ENCODE data around the gene CPNE9. TPM values are rescaled to one million over a fixed set of nuclear protein-coding genes. Genes with fewer than 3 reads are reported as not detected.
A peak's percentile ranks its signal among the peaks of the same experiment; 100 is the strongest.

Gene CPNE9
- total RNA-seq, 1 donor from 2014 or later, result 54.6 TPM

DNA sequence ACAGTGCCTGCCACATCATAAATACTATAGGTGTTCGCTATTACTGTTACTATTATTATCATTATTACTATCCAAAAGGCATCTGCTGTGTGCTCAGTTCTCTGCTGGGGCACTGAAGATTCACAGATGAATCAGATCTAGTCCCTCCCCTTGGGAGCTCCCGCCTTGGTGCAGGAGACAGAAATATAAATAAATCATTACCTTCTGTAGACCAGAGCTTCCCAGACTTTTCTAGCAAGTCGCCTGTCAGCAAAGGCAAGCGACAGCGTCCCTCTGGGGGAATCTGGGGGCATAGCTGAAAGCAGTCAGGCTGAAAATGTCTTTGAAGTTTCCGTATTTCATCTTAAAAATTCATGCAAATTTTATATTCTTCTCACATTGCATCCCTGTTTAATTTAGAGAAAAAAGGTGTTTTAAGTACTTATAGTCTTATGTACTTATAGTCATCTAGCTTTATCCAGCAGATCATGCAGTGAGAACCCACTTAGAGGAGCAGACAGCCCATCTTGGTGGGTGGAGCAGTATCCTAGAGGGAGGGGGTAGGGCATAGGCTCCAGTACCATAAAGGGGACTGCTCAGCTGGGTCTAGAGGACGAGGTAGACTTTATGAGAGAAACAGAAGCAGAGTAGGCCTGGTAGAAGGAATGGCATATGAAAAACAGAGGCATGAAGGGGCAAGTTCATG lies 17.5 kb downstream of the CPNE9 start:
- peaks cover 14% of the 10 kb centered on the region for H3K4me1 Mint-ChIP-seq (ENCODE audit: low read depth, unreplicated experiment)
- H3K36me3 Mint-ChIP-seq (ENCODE audit: unreplicated experiment), result peaks cover 10% of the 10 kb centered on the region
- H3K27me3 Mint-ChIP-seq (ENCODE audit: unreplicated experiment), result no peaks in the 10 kb centered on the region
- TF ChIP-seq, protein P1, sequence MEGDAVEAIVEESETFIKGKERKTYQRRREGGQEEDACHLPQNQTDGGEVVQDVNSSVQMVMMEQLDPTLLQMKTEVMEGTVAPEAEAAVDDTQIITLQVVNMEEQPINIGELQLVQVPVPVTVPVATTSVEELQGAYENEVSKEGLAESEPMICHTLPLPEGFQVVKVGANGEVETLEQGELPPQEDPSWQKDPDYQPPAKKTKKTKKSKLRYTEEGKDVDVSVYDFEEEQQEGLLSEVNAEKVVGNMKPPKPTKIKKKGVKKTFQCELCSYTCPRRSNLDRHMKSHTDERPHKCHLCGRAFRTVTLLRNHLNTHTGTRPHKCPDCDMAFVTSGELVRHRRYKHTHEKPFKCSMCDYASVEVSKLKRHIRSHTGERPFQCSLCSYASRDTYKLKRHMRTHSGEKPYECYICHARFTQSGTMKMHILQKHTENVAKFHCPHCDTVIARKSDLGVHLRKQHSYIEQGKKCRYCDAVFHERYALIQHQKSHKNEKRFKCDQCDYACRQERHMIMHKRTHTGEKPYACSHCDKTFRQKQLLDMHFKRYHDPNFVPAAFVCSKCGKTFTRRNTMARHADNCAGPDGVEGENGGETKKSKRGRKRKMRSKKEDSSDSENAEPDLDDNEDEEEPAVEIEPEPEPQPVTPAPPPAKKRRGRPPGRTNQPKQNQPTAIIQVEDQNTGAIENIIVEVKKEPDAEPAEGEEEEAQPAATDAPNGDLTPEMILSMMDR (IDR thresholded peaks at IDR 0.05; ENCODE audit: partially characterized antibody, unreplicated experiment), result no peak
- DNase-seq, result peak; percentile 64
- H3K9me3 Mint-ChIP-seq (ENCODE audit: unreplicated experiment), result peaks cover 1% of the 10 kb centered on the region
- peak overlapping the region; percentile 30 for H3K4me3 Mint-ChIP-seq (ENCODE audit: unreplicated experiment)
- peak overlapping the region; percentile 89 for H3K27ac Mint-ChIP-seq (ENCODE audit: unreplicated experiment)

DNA sequence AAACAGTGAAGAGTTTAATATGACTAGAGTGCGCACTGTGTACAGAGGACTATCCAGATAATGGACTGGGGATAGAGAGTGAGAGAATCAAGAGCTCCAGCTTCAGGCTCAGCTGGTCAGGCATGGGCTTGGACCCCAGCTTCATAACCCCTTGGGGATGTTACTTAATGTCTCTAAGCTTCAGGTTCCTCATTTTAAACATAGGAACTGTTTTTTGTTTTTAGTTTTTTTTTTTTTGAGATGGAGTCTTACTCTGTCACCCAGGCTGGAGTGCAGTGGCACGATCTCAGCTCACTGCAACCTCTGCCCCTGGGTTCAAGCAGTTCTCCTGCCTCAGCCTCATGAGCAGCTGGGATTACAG lies 18.0 kb downstream of the CPNE9 start:
- Mint-ChIP-seq H3K36me3 (ENCODE audit: unreplicated experiment) (peaks cover 10% of the 10 kb centered on the region), H3K9me3 (ENCODE audit: unreplicated experiment) (peaks cover 1% of the 10 kb centered on the region), H3K27ac (ENCODE audit: unreplicated experiment) (peak overlapping the region; percentile 89), H3K4me3 (ENCODE audit: unreplicated experiment) (peak overlapping the region; percentile 30), H3K27me3 (ENCODE audit: unreplicated experiment) (no peaks in the 10 kb centered on the region), H3K4me1 (ENCODE audit: low read depth, unreplicated experiment) (peaks cover 14% of the 10 kb centered on the region)
- no peak for DNase-seq
- TF ChIP-seq, protein P1 (IDR thresholded peaks at IDR 0.05; ENCODE audit: partially characterized antibody, unreplicated experiment), result no peak

DNA sequence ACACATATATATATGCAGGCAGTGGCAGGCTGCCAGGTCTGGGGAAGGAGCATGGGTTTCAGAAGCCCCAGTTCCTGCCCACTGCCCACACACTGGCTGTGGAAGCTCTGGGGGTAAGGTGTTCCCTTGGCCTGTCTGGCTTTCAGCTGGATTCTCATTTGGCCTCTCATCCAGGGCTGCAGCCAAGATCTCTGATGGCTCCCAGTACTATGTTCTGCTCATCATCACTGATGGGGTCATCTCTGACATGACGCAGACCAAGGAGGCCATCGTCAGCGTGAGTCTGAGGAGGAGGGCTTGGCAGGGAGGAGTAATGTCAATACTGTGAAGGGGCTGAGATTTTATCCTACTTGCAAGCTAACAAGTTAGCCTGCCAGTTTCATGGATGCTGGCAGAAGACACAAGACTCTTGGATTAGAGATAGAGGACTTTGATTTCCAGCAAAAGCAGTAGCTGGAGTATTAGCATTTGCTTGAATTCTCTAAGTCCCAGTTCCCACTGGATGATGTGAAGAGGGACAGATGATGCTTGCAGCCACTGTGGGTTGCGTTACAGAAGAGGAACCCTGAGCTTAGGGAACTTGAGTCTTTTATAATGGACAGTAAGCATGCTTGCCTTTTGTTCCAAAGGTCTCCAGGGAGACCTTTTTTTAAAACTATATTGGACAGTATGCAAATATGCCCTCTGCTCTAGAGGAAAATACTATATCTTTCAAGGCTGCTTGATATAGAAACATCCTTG lies 22.3 kb downstream of the CPNE9 start:
- peaks cover 4% of the 10 kb centered on the region for H3K27me3 Mint-ChIP-seq (ENCODE audit: unreplicated experiment)
- no peaks in the 10 kb centered on the region for H3K36me3 Mint-ChIP-seq (ENCODE audit: unreplicated experiment)
- H3K4me1 Mint-ChIP-seq (ENCODE audit: low read depth, unreplicated experiment), result peaks cover 9% of the 10 kb centered on the region

DNA sequence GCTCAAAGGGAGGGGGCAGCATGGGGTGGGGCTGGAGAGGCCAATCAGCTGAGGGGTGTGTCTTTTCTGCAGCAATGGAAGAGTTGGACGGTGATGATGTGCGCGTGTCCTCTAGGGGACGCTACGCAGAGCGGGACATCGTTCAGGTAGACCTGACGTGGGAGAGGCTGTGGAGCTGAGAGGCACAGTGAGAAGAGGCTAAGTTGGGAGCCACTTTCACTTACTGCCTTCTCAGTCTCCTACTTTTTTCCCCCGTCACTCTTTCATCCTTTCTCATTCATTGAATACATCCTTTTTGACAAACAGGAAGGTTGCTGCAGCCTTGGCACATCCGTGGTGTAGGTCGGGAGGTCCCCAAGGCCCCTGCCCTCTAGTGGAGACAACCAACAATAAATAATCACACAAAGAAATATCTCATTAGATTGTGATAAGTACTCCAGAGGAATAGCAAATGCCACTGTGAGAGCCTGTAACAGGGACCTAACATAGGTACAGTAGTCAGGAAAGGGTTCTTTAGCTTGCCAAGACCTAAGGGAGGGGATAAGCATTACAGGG lies 23.5 kb downstream of the CPNE9 start:
- no peaks in the 10 kb centered on the region for H3K36me3 Mint-ChIP-seq (ENCODE audit: unreplicated experiment)
- TF ChIP-seq, protein P1 (IDR thresholded peaks at IDR 0.05; ENCODE audit: partially characterized antibody, unreplicated experiment), result peak; percentile 65
- peaks cover 3% of the 10 kb centered on the region for H3K4me1 Mint-ChIP-seq (ENCODE audit: low read depth, unreplicated experiment)
- no peak overlapping the region for H3K4me3 Mint-ChIP-seq (ENCODE audit: unreplicated experiment)
- peaks cover 11% of the 10 kb centered on the region for H3K9me3 Mint-ChIP-seq (ENCODE audit: unreplicated experiment)
- H3K27me3 Mint-ChIP-seq (ENCODE audit: unreplicated experiment), result peaks cover 4% of the 10 kb centered on the region
- H3K27ac Mint-ChIP-seq (ENCODE audit: unreplicated experiment), result no peak overlapping the region
- DNase-seq, result peak; percentile 42

More for the DNA sequence above, 22.3 kb downstream of the CPNE9 start:
- no peak for DNase-seq
- Mint-ChIP-seq H3K4me3 (ENCODE audit: unreplicated experiment) (no peak overlapping the region), H3K9me3 (ENCODE audit: unreplicated experiment) (peaks cover 9% of the 10 kb centered on the region), H3K27ac (ENCODE audit: unreplicated experiment) (no peak overlapping the region)
- TF ChIP-seq, protein P1 (IDR thresholded peaks at IDR 0.05; ENCODE audit: partially characterized antibody, unreplicated experiment), result no peak

DNA sequence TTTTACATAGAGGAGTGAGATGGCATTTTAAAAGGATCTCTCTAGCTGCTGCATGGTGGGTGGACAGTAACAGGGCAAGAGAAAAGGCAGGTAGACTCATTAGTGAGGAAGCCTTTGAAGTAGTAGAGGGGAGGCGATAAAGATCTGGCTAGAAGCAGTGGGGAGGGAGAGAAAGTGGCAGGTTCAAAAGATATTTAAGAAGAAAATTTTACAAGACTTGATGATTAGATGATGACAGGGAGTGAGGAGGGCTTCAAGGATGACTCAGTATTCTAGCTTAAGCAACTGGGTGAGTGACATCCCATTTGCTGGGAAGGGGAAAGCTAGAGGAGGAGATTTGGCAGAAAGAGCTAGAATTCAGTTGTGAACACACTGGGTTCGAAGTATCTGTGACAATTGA lies 24.1 kb downstream of the CPNE9 start:
- peak overlapping the region; percentile 30 for H3K27ac Mint-ChIP-seq (ENCODE audit: unreplicated experiment)
- no peak overlapping the region for H3K4me3 Mint-ChIP-seq (ENCODE audit: unreplicated experiment)
- no peak for DNase-seq
- peaks cover 7% of the 10 kb centered on the region for H3K27me3 Mint-ChIP-seq (ENCODE audit: unreplicated experiment)
- H3K4me1 Mint-ChIP-seq (ENCODE audit: low read depth, unreplicated experiment), result peaks cover 7% of the 10 kb centered on the region
- TF ChIP-seq, protein P1 (IDR thresholded peaks at IDR 0.05; ENCODE audit: partially characterized antibody, unreplicated experiment), result no peak
- peaks cover 11% of the 10 kb centered on the region for H3K9me3 Mint-ChIP-seq (ENCODE audit: unreplicated experiment)
- H3K36me3 Mint-ChIP-seq (ENCODE audit: unreplicated experiment), result no peaks in the 10 kb centered on the region

All from glutamatergic neuron (in vitro differentiated cells).